ENCODE results near the gene TMEM260.

DNA sequence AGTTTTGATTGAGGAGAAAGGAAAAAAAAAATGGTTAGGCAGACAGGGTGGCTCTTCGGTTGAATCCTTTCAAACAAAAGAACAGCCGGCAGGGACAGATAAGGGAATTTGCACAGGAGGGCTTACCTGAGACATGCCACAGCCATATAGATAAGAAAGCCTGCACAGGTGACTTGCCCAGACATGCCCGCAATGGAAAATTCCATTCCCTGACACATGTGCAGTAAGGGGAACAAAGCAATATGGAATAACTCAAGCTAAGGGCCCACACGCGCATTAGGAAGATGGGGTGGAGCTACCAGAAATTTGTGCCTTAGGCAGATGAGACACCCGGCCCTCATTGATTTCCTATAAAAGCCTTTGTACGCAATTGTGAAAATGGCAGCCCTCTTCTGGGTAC is 86.7 kb downstream of the TMEM260 start:
- TF ChIP-seq, protein P1, sequence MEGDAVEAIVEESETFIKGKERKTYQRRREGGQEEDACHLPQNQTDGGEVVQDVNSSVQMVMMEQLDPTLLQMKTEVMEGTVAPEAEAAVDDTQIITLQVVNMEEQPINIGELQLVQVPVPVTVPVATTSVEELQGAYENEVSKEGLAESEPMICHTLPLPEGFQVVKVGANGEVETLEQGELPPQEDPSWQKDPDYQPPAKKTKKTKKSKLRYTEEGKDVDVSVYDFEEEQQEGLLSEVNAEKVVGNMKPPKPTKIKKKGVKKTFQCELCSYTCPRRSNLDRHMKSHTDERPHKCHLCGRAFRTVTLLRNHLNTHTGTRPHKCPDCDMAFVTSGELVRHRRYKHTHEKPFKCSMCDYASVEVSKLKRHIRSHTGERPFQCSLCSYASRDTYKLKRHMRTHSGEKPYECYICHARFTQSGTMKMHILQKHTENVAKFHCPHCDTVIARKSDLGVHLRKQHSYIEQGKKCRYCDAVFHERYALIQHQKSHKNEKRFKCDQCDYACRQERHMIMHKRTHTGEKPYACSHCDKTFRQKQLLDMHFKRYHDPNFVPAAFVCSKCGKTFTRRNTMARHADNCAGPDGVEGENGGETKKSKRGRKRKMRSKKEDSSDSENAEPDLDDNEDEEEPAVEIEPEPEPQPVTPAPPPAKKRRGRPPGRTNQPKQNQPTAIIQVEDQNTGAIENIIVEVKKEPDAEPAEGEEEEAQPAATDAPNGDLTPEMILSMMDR (IDR thresholded peaks at IDR 0.05): no peak
- no peak for TF ChIP-seq POLR2A (IDR thresholded peaks at IDR 0.05)
